Body of pancreas (tissue), 4 donors: ENCODE measurements around the gene TM4SF20. TPM values are rescaled to one million over a fixed set of nuclear protein-coding genes. Genes with fewer than 3 reads are reported as not detected.

Experiments used
- ATAC-seq: fragments of 150-250 bp; one replicate; pipeline ENCODE4 v1.9.1; 2016
- DNase-seq, 4 donors: peaks; one replicate each; pipeline ENCODE4 v3.0.0-alpha.2; 2019
- H3K27ac ChIP-seq, 4 donors: fragments of 200-600 bp; sonication (generic); 1 replicate in 3 of 4; 2 replicates in 1 of 4; pipeline versions ENCODE4 v1.5.1 to v1.6.1; 2016 to 2019; ENCODE audit warnings: mild to moderate bottlenecking in 1 of 4, mixed read lengths in 1 of 4, moderate library complexity in 1 of 4
- H3K27me3 ChIP-seq, 2 donors: fragments of 200-600 bp; sonication (generic); one replicate each; pipeline ENCODE4 v1.6.0; 2016; ENCODE audit warnings: mild to moderate bottlenecking in 1 of 2
- H3K36me3 ChIP-seq, 2 donors: fragments of 200-600 bp; sonication (generic); replicated peaks in 1 of 2; 2 replicates each; pipeline ENCODE4 v1.5.1; 2016; ENCODE audit warnings: low read depth in 2 of 2; ENCODE audit not compliant: insufficient read depth in 1 of 2
- H3K4me1 ChIP-seq: fragments of 200-600 bp; sonication (generic); one replicate; pipeline ENCODE4 v1.6.0; 2016
- H3K4me3 ChIP-seq, 2 donors: fragments of 200-600 bp; sonication (generic); 1 replicate in 1 of 2; 2 replicates in 1 of 2; pipeline ENCODE4 v1.5.1; 2016 to 2019
- H3K9me3 ChIP-seq, 3 donors: fragments of 200-600 bp; sonication (generic); 1 replicate in 2 of 3; 2 replicates in 1 of 3; pipeline ENCODE4 v1.5.1; 2016
- POLR2A ChIP-seq, 3 donors: fragments of 450-650 bp; IDR thresholded peaks; one replicate each; pipeline ENCODE4 v1.6.1; 2016; ENCODE audit warnings: antibody characterized with exemption in 3 of 3, mild to moderate bottlenecking in 2 of 3
- WGBS, 2 donors: methylation state at CpG; one replicate each; pipeline ENCODE4 v1.1.5; 2017; 5-methylcytosine and 5-hydroxymethylcytosine counted together
- intact Hi-C: fragments of 100-400 bp; cut with DNase I; formaldehyde crosslinking; loops from one replicate; pipeline ENCODE4 v1.15.1; 2023
- total RNA-seq, 2 donors: library from RNA; depleted of rRNA; stranded (reverse); fragments of >200 nt; gene quantifications; one replicate each; pipeline ENCODE4 v1.1.0, GENCODE V29; 2016
- TF ChIP-seq, protein P1 (sequence below), 7 experiments: fragments of 450-650 bp in 4 of 7; fragments of 200-600 bp in 3 of 7; sonication (generic) in 3 of 7; IDR thresholded peaks; one replicate each; pipeline ENCODE4 v1.5.1; 2016 to 2019; ENCODE audit warnings: antibody characterized with exemption in 7 of 7

The TM4SF20 gene
- total RNA-seq, 2 donors from 2014 or later: not detected

- intact Hi-C loops: no loop called here
- H3K27me3 ChIP-seq: no peaks in the 10 kb centered on the region
- H3K4me1 ChIP-seq: peaks cover 8% of the 10 kb centered on the region
- no peak overlapping the region for H3K27ac ChIP-seq
- no peak for TF ChIP-seq POLR2A (IDR thresholded peaks at IDR 0.05)
- TF ChIP-seq, protein P1, sequence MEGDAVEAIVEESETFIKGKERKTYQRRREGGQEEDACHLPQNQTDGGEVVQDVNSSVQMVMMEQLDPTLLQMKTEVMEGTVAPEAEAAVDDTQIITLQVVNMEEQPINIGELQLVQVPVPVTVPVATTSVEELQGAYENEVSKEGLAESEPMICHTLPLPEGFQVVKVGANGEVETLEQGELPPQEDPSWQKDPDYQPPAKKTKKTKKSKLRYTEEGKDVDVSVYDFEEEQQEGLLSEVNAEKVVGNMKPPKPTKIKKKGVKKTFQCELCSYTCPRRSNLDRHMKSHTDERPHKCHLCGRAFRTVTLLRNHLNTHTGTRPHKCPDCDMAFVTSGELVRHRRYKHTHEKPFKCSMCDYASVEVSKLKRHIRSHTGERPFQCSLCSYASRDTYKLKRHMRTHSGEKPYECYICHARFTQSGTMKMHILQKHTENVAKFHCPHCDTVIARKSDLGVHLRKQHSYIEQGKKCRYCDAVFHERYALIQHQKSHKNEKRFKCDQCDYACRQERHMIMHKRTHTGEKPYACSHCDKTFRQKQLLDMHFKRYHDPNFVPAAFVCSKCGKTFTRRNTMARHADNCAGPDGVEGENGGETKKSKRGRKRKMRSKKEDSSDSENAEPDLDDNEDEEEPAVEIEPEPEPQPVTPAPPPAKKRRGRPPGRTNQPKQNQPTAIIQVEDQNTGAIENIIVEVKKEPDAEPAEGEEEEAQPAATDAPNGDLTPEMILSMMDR (IDR thresholded peaks at IDR 0.05): no peak
- H3K36me3 ChIP-seq: no peaks in the 10 kb centered on the region
- no peak for ATAC-seq
- H3K9me3 ChIP-seq: no peaks in the 10 kb centered on the region
- H3K4me3 ChIP-seq: no peak overlapping the region
- WGBS, 2 donors: 90 to 95% methylated on average over 9 to 25 of the region's 33 CpGs
- DNase-seq: no peak
Observed at GRCh38 chr2:227320305-227321094, 58.6 kb downstream of the TM4SF20 start.

DNA sequence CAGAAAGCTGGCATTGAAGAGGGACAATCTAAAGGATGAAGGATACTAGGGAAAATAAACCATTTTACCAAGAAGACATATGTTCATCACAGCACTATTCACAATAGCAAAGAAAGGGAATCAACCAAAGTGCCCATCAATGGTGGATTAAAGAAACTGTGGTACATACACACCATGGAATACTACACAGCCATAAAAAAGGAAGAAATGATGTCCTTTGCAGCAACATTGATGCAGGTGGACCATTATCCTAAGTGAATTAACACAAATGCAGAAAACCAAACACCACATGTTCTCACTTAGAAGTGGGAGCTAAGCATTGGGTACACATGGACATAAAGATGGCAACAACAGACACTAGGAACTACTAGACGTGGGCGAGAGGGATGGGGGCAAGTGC lies 61.3 kb downstream of the TM4SF20 start:
- Histone ChIP-seq H3K4me3 (no peak overlapping the region), H3K27me3 (no peaks in the 10 kb centered on the region), H3K36me3 (no peaks in the 10 kb centered on the region), H3K9me3 (no peaks in the 10 kb centered on the region), H3K27ac (no peak overlapping the region), H3K4me1 (no peaks in the 10 kb centered on the region)
- ATAC-seq (no peak), DNase-seq (no peak)
- WGBS, 2 donors: 88 to 91% methylated on average over 2 of the region's 2 CpGs
- intact Hi-C loops: no loop called here
- TF ChIP-seq, protein P1 (IDR thresholded peaks at IDR 0.05): no peak
- TF ChIP-seq POLR2A (IDR thresholded peaks at IDR 0.05): no peak

DNA sequence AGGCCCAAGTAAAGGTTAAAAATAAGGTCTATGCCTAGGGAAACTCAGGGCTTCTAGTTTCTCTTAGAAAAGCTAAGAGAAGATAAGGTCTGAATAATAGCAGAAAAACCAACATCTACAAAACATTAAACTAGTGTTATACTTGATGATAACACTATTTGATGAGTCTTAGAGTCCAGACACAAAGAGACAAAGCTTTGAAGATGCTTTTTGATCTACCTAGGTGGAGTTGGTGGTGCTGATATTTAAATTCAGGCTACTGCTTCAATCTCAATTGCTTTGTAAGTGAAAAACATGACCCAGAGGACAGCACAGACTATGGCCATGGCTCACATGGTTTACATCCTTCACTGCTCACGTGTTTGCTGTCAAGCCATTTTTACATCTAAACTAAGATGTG lies 65.8 kb downstream of the TM4SF20 start:
- 86 to 97% methylated on average over 1 of the region's 1 CpG for WGBS, 2 donors
- DNase-seq: no peak
- no peak for TF ChIP-seq POLR2A (IDR thresholded peaks at IDR 0.05)
- TF ChIP-seq, protein P1 (IDR thresholded peaks at IDR 0.05): no peak
- no peak for ATAC-seq
- intact Hi-C loops: no loop called here
- no peak overlapping the region for H3K4me3 ChIP-seq
- H3K27me3 ChIP-seq: no peaks in the 10 kb centered on the region
- H3K27ac ChIP-seq: no peak overlapping the region
- H3K9me3 ChIP-seq: no peaks in the 10 kb centered on the region
- H3K36me3 ChIP-seq: no peaks in the 10 kb centered on the region
- no peaks in the 10 kb centered on the region for H3K4me1 ChIP-seq

DNA sequence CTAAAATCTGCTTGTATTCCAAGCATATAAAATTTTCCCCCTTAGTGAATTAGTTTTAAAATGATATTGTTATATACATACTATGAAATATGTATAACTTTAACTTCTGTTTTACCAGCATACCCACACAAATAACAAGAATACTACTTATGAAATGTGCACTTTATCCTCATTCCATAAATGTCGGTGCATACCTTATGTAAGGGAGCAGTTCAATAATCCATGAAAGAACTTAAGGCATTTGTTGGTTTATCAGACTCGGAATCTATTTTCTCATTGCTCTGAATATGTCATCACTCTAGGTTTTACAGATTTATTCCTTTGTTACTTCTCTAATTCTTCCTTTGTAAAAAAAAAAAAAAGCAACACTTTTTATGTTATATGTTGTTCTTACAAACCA lies 66.5 kb downstream of the TM4SF20 start:
- intact Hi-C loops: no loop called here
- WGBS, 2 donors: 49 to 65% methylated on average over 2 of the region's 2 CpGs

More for the DNA sequence above, 66.5 kb downstream of the TM4SF20 start:
- DNase-seq (no peak), ATAC-seq (no peak)
- TF ChIP-seq, protein P1 (IDR thresholded peaks at IDR 0.05): no peak
- TF ChIP-seq POLR2A (IDR thresholded peaks at IDR 0.05): no peak
- no peaks in the 10 kb centered on the region for H3K9me3 ChIP-seq
- no peaks in the 10 kb centered on the region for H3K4me1 ChIP-seq
- no peak overlapping the region for H3K4me3 ChIP-seq
- H3K36me3 ChIP-seq: no peaks in the 10 kb centered on the region
- H3K27me3 ChIP-seq: no peaks in the 10 kb centered on the region
- no peak overlapping the region for H3K27ac ChIP-seq

Other genes starting within 250 kb of the TM4SF20 start
- 10 to 100 TPM in 1 of 2 donors, 1 to 10 TPM in 1; 2.3 to 10.5 TPM for gene COL4A4, start 215.1 kb downstream of the TM4SF20 start, total RNA-seq
- gene COL4A3, start 214.7 kb downstream of the TM4SF20 start, total RNA-seq: 10 to 100 TPM in 1 of 2 donors, 1 to 10 TPM in 1; 1.6 to 16.5 TPM
- gene MFF, start 54.1 kb downstream of the TM4SF20 start, total RNA-seq: 100 to 1,000 TPM in 1 of 2 donors, 10 to 100 TPM in 1; 86.9 to 141 TPM
- not detected for gene SCYGR1, start 8.6 kb upstream of the TM4SF20 start, total RNA-seq
- gene AGFG1, start 92.8 kb upstream of the TM4SF20 start, total RNA-seq: 10 to 100 TPM; 10.2 to 16.1 TPM
- not detected for gene SCYGR2, start 219.6 kb upstream of the TM4SF20 start, total RNA-seq
- gene SCYGR3, start 235.5 kb upstream of the TM4SF20 start, total RNA-seq: not detected
- gene SCYGR4, start 238.2 kb upstream of the TM4SF20 start, total RNA-seq: not detected